Activated CD8-positive, alpha-beta memory T cell treated with anti-CD3 and anti-CD28 coated beads, Interleukin-2, amount 50 U/mL, for 48 hours (primary cell): ENCODE results near the gene CCR5AS.
"Not testable (repeated sequence)": the region's sequence is repeated elsewhere in the genome, so short reads cannot be mapped to it uniquely, and the experiment has no call there.

ENCODE experiments used
- DNase-seq: peaks from one replicate; pipeline ENCODE4 v3.0.0-alpha.2; 2020

The CCR5AS gene

DNA sequence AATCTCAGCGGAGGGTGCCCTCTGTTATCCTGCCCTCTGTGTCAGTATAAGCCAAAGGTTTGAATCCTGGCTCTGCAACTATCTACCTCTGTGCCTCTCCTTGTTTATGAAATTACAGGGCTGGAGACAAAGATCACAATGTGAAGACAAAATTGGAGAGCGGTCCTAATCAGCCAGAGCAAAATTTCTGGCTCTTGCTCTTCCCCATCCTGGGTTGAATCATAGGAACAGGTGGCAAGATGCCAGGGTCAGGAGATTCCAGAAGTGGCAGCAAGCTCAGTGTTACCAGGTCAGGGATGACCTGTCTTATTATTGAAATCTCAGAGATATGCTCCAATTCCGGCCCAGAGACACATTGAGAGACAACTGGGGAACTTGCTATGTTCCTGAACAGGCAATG is 55.2 kb downstream of the CCR5AS start:
- no peak for DNase-seq

GRCh38 chr3:46350262-46350565 is 56.7 kb downstream of the CCR5AS start:
- DNase-seq, result no peak

DNA sequence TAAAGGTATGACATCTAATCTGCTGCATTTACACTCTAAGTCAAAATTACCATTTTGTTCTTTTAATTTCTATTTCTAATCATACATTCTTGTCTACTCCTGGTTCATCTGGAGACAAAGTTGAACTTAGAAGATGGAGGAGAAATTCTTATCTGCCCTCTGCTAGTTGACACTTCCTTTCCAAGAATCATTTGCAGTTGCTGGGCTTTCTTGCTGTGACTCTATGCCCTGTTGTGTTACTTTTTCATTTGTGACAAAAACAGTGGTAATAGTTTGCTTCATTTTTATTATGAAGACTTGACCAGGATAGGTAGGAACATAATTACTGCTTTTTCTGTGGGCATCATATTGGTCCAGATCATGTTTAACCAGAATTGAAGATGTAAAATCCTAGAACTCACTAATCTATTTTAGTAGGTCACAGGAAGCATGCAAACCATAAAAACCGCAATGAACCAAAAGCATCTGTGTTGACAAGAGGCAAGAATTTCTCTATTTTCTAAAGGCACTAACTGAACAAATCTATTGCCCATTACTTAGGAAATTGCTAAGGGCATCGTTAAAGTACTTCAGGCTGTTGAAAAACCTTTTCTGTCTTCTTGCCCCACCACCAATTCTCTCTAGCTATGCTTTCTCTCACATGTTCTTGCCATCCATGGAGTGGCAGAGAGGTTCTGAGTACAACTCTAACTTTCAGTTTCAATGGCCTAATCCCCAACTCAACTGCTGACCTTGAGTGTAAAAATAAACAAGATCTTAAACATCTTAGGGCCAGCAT is 57.2 kb downstream of the CCR5AS start:
- DNase-seq, result no peak

GRCh38 chr3:46348823-46349482 is 57.9 kb downstream of the CCR5AS start:
- DNase-seq, result no peak

DNA sequence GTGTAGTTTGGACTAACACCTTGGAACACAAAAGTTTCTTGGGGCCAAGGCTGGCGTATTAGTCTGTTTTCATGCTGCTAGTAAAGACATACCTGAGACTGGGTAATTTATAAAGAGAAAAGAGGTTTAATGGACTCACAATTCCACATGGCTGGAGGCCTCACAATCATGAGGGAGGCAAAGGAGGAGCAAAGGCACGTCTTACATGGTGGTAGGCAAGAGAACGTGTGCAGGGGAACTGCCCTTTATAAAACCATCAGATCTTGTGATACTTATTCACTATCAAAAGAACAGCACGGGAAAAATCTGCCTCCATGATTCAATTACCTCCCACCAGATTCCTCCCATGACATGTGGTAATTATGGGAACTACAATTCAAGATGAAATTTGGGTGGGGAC is 62.4 kb downstream of the CCR5AS start:
- no peak for DNase-seq

DNA sequence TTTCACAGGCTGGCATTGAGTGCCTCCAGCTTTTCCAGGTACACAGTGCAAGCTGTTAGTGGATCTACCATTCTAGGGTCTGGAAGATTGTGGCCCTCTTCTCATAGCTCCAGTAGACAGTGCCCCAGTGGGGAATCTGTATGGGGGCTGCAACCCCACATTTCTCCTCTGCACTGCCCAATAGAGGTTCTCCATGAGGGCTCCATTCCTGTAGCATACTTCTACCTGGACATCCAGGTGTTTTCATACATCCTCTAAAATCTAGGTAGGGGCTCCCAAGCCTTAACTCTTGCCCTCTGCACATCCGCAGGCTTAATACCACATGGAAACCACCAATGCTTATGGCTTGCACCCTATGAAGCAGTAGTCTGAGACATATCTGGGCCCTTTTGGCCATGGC is 68.0 kb downstream of the CCR5AS start:
- DNase-seq, result no peak

GRCh38 chr3:46337911-46338310 is 69.0 kb downstream of the CCR5AS start:
- DNase-seq, result no peak

- no peak for DNase-seq
These were observed 71.3 kb downstream of the CCR5AS start for GRCh38 chr3:46335541-46335940.

DNA sequence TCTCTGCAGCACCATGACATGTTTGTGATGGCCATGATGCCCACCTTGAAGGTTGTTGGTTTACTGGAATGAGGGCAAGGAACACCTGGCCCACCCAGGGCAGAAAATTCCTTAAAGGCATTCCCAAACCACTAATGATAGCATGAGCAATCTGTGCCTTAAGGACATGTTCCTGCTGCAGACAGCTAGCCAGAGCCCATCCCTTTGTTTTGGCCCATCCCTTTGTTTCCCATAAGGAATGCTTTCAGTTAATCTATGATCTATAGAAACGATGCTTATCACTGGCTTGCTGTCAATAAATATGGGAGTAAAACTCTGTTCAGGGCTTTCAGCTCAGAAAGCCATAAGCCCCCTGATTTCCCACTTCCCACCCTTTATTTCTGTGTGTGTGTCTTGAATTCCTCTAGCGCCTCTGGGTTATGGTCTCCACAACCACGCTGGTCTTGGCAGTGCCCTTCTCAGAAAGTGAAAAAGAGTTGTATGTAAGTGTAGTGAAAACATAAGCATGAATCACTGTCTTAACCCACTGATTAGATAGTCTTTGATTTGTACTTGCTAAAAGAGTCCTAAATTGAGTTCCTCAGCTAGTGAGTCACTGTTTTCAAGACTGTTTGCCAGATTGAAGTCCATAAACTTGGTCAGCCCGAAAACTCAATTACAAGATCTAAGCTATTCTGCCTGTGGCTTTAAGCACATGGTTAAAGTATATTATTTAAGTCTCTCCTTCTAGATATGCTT is 72.0 kb downstream of the CCR5AS start:
- DNase-seq, result no peak

- not testable (repeated sequence) for DNase-seq
These were observed 76.2 kb downstream of the CCR5AS start for GRCh38 chr3:46330676-46331075.

DNA sequence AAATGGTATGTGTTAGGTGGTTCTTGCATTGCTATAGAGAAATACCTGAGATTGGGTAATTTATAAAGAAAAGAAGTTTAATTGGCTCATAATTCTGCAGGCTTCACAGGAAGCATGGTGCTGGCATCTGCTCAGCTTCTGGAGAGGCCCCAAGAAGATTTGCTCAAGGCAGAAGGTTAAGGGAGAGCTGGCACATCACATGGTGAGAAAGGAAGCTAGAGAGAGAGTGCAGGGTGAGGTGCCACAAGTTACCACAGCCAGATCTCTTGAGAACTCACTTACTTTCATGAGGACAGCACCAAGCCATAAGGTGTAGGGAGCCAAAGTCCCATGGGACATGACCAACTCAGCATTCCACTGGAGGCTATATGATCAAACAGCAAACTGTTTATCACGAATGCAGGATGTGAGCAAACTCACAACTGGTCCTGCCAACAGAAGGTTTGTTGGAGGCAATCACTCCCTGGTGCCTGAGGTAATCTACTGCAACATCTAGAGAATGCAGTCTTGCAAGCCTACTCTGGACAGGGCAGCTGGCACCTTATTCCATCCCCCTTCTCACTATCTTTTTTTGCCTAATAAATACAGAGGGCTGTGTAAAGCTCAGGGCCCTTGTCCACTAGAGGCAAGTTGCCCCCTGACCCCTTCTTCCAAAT is 81.1 kb downstream of the CCR5AS start:
- DNase-seq, result no peak

GRCh38 chr3:46324036-46324435 is 82.8 kb downstream of the CCR5AS start:
- no peak for DNase-seq

DNA sequence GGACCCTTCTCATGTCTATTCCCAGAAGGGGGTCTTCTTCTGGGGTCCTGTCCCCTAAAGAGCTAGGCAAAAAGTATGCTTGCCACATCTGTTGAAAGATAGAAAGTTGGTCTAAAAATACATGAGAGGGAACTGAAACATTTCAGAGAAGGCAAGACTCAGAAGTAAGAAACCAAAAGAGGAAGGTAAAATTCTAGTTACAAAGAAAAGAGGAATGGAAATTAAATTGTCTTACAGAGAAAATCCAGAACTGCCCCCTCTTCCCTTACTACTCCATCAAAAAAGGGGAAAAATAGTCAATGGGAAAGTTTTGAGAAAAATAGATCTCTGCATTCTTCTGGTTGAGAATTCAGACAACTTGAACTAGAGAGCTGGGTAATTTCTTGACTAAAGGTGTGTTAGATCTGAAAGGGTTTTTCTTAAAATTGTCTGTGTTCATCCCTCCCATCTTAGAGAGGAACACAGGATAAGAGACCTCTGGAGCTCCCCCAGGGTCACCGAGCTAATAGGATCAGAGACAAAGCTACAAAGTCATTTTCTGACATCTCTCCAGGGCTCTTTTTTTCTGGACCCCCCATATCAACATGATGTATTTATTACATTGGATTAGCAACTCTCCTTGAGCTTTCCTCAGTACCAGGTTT is 85.3 kb downstream of the CCR5AS start:
- no peak for DNase-seq

- no peak for DNase-seq
These were observed 88.5 kb downstream of the CCR5AS start for GRCh38 chr3:46318207-46318927.

DNA sequence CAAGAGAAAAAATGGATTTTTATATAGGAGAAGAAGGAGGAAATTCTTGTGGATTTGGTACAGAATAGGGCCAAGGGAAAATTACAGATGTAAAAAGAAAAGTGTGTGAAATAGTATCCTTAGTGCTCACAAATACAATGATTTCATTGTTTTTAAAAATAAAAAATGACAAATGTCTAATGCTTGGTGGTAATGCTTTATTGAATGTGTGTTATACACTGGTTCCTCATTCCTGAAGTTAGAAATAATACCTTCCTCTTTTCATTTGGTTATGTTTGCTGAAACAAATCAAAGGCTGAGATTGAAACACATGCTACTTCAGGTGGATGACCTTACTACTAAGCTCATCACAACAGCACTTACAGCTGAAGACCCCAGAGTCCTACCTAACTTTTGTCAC is 90.7 kb downstream of the CCR5AS start:
- no peak for DNase-seq

DNA sequence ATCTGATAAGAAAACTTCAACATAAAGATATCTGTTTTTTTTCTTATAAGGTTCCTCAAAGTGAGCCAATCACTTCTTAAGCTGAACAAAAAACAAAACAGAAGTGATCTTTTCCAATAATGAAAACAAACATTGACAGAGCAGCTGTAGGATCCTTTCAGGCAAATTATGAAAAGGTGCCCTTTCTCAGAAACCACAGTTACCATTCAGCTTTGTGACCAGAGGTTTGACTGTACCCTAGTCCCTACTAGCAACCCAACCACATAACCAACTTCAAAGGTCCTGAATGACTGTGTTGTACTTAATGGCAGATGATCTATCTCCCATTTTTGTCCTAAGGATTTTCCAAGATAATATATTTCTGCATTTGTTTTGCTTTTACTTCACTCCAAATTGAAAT is 92.3 kb downstream of the CCR5AS start:
- DNase-seq, result no peak
